NCI-H345 (cell line): Measurements from ENCODE around the gene IL10RA.
"Not testable (repeated sequence)": the region's sequence is repeated elsewhere in the genome, so short reads cannot be mapped to it uniquely, and the experiment has no call there.

Experiments
- DNase-seq: peaks from one replicate; lab custom pipeline; 2025; lab: John Stamatoyannopoulos, UW

Gene IL10RA

GRCh38 chr11:117961896-117962295 is 24.3 kb upstream of the IL10RA start:
- DNase-seq = no peak

GRCh38 chr11:117962826-117963225 is 23.4 kb upstream of the IL10RA start:
- DNase-seq = no peak

DNA sequence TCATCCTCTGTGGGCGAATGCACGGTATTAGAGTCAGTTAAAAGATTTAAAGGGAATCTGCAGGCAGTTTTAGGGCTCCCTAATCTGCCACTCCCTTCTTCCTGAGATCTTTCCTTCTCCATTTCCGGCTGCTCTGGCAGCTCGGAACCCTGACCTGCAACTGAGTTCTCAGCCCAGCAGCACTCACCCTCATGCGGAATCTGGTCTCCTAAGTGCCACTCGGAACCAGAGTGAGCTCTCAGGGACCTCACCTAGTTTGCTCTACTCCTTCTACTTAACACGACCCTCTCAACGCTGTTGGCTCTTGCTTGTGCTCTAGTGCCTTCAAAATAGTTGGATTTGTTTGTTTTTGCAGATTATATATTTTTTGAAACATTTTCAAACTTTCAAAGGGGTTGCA is 19.3 kb upstream of the IL10RA start:
- no peak for DNase-seq

DNA sequence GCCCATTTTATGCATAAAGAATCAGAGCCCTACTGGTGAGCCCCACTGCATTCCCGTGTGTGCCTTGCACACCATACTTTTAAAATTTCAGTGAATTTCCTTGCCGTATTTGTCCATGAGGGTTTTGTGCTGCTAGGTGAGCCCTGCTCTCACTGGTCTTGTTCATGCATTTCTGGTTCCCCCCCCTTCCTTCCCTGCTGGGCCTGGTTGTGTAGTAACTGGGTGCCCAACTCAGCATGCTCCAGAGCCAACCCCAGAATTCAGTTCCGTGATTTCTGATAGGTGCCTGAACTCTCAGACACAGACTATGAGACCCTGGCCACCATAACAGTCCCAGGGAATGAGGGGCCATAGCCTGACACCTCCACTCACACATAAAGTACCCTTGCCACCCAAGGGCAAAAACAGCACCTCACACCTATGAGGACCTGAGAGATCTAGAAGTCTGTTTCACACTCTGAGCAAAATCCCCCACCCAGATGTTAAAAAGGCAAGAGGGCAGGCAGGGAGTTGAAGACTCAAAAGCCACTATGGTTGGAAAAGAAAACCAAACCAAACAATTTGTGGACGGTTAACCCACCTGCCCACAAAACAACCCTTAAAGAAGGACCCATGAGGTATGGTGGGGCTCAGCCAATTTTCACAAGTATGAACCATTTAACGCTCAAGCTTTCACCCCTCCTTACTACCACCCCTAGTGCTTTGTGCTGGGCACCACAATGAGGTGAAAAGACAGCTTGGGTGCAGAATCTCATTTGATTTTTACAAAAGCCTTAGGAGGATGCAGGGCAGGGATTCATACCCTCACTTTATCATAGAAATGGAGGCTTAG is 16.8 kb upstream of the IL10RA start:
- DNase-seq = no peak

DNA sequence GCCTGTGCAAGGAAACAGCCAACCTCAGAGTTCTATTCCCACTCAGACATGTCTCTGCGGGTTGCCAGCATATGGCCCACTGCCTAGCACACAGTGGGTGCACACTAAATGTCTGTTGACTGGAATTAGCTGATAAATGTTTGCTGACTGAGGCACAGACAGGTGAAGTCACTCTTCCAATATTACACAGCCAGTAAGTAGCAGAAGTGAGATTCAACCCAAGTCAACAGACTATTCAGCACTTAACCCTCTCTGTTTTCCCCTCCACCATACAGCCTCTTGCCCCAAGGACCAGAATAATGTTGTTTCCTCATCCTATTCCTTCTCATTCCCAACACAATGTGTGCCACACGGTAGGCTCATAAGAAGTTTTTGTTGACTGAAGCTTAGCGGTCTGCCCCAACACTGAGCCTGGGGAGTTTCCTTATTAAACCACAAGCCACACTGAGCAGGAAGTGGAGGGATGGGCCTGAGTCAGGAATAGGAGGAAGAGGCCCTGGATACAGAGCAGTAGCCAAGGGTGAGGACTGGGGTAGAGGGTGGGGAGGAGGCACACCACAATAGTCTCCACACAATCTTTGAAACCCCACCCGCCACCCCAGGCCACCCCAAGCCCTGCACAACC is 15.7 kb upstream of the IL10RA start:
- DNase-seq = no peak

- no peak for DNase-seq
These were observed 14.2 kb upstream of the IL10RA start for GRCh38 chr11:117972044-117972443.

DNA sequence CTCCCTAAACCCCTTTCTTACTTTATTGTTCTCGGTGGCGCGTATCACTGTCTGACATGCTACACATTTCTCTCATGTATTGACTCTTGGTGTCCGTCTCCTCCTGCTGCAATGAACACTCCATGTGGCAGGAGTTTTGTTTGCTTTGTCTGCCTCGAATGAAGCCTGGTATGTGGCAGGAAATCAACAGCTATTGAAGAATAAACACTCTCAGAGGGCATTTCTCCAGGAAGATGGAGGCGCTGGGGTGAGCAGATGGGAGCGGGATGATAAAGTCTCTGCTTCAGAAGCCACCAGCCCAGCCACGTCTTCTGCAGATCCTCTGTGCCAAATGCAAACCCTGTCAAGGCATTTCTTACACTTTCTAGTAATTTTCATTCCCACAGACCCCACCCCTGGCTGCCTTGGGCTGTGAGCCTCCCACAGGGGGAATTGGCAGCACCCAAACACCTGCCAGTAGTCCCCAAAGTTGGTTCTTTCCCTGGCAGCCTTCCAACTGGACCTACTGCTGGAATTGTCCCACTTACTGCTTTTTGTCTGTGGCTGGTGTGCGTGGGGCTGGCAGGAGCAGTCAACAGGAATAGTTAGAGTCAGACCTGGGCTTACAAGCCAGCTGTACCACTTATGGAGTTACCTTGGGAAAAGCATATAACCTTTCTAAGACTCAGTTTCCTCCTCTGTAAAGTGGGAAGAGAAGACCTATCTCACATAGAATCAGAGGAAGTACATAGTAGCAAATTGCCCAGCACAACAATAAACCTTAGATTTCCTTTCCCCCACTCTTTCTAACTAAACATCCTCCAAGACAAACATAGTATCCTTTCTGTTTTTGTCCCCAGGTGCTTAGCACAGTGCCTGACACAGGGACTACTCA is 13.3 kb upstream of the IL10RA start:
- DNase-seq = no peak

GRCh38 chr11:117973503-117973860 is 12.7 kb upstream of the IL10RA start:
- no peak for DNase-seq

GRCh38 chr11:117976445-117976844 is 9.7 kb upstream of the IL10RA start:
- DNase-seq = no peak

GRCh38 chr11:117977029-117977428 is 9.2 kb upstream of the IL10RA start:
- no peak for DNase-seq

- DNase-seq = not testable (repeated sequence)
These were observed 8.5 kb upstream of the IL10RA start for GRCh38 chr11:117977612-117978264.

- DNase-seq = not testable (repeated sequence)
These were observed 7.8 kb upstream of the IL10RA start for GRCh38 chr11:117978291-117978910.

- DNase-seq = no peak
These were observed 7.2 kb upstream of the IL10RA start for GRCh38 chr11:117978991-117979390.

DNA sequence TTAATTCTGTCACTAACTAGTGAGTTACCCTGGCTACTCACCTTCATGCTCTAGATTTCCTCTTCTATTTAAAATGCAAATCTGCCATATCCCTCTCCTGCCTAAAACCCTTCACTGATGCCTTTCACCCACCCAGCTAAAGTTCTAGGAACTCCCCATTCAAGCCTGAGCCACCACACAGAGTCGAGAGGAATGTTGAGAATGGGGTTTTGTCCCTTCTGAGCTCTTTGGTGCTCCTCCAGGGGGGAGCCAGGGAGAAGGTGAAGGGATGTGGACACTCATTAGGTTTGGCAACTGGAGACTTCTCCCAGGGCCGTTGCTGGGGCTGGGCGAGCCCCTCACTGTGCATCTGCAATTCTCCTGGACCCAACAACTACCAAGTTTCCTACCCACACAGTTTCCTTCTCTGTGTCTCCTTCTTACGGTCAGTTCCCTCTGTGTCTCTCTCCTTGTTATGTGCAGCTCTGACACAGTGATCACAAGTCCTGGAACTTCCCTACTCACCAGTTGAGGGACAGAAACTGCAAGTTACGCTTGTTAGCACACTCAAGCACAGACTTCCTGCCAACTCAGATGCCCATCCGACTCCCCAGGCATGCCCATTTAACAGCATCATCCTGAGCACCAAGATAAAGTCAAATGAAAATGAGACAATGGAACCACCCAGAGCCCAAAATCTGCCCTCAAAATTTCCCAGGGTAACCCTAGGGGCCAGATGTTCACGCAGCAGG is 6.5 kb upstream of the IL10RA start:
- DNase-seq = no peak

- DNase-seq = no peak
These were observed 5.9 kb upstream of the IL10RA start for GRCh38 chr11:117980280-117980679.

GRCh38 chr11:117980720-117981119 is 5.5 kb upstream of the IL10RA start:
- DNase-seq = no peak

- DNase-seq = no peak
These were observed 3.1 kb upstream of the IL10RA start for GRCh38 chr11:117983163-117983475.

- no peak for DNase-seq
These were observed 1.7 kb upstream of the IL10RA start for GRCh38 chr11:117984476-117984875.

GRCh38 chr11:117986981-117987574 is 884 bp downstream of the IL10RA start:
- DNase-seq = no peak

- DNase-seq = no peak
These were observed 3.3 kb downstream of the IL10RA start for GRCh38 chr11:117989351-117990102.
